Natural killer cell (primary cell): ENCODE data around the gene RXFP3. TPM values are rescaled to one million over a fixed set of nuclear protein-coding genes. Genes with fewer than 3 reads are reported as not detected.

Experiments
- ATAC-seq, 3 donors: fragments of 150-1000 bp in 2 of 3; fragments of 200-7000 bp in 1 of 3; cut with Tn5 transposase; 1 replicate in 1 of 3; 2 replicates in 2 of 3; pipeline ENCODE4 v1.10.0; 2021; ENCODE audit warnings: mild to moderate bottlenecking in 2 of 3, moderate library complexity in 2 of 3
- DNase-seq, 2 donors: peaks; one replicate each; pipeline versions ENCODE4 v3.0.0 to v3.0.0-alpha.2; 2013 to 2021; ENCODE audit warnings: mixed read lengths in 1 of 2
- H3K27ac ChIP-seq: one replicate; pipeline ENCODE4 v1.5.1; 2013; ENCODE audit warnings: mild to moderate bottlenecking, low read length
- H3K27me3 ChIP-seq: one replicate; pipeline ENCODE4 v1.6.1; 2013; ENCODE audit warnings: low read length; ENCODE audit not compliant: control insufficient read depth, insufficient read depth
- H3K36me3 ChIP-seq: one replicate; pipeline ENCODE4 v1.6.1; 2013; ENCODE audit warnings: low read length; ENCODE audit not compliant: control insufficient read depth, insufficient read depth
- H3K4me1 ChIP-seq: one replicate; pipeline ENCODE4 v1.6.1; 2013; ENCODE audit warnings: low read length; ENCODE audit not compliant: control insufficient read depth, insufficient read depth
- H3K4me3 ChIP-seq: one replicate; pipeline ENCODE4 v1.5.1; 2013; ENCODE audit warnings: low read length
- H3K9me3 ChIP-seq: one replicate; pipeline ENCODE4 v1.6.1; 2013; ENCODE audit warnings: low read length; ENCODE audit not compliant: control insufficient read depth, insufficient read depth
- H3K27ac Mint-ChIP-seq, 2 donors: one replicate each; pipeline ENCODE4 v1.8.0; 2022; ENCODE audit warnings: mild to moderate bottlenecking in 2 of 2, mixed read lengths in 2 of 2, moderate library complexity in 1 of 2
- H3K27me3 Mint-ChIP-seq, 2 donors: one replicate each; pipeline ENCODE4 v1.8.0; 2022; ENCODE audit warnings: low read depth in 2 of 2, mixed read lengths in 2 of 2
- H3K36me3 Mint-ChIP-seq: one replicate; pipeline ENCODE4 v1.8.0; 2022; ENCODE audit warnings: mixed read lengths
- H3K4me1 Mint-ChIP-seq, 2 donors: one replicate each; pipeline ENCODE4 v1.8.0; 2022; ENCODE audit warnings: mixed read lengths in 2 of 2
- H3K4me3 Mint-ChIP-seq: one replicate; pipeline ENCODE4 v1.8.0; 2022; ENCODE audit warnings: mild to moderate bottlenecking, moderate library complexity, mixed read lengths
- H3K9me3 Mint-ChIP-seq, 2 donors: one replicate each; pipeline ENCODE4 v1.8.0; 2022; ENCODE audit warnings: mixed read lengths in 2 of 2
- WGBS: methylation state at CpG from one replicate; pipeline ENCODE4 v1.1.7; 2013; ENCODE audit warnings: missing lambda C conversion rate; ENCODE audit not compliant: insufficient coverage; 5-methylcytosine and 5-hydroxymethylcytosine counted together
- intact Hi-C: fragments of 100-400 bp; cut with micrococcal nuclease; formaldehyde crosslinking; loops from one replicate; pipeline ENCODE4 v1.14.2; 2022
- total RNA-seq, 4 donors: library from RNA; stranded (reverse); fragments of 120-200 nt in 1 of 4; gene quantifications; one replicate each; pipeline versions ENCODE4 v1.2.3 to v1.2.4, GENCODE V29; 2013 to 2022
- TF ChIP-seq, protein P1 (sequence below): fragments of 200-600 bp; IDR thresholded peaks from one replicate; pipeline ENCODE4 v1.8.0; 2022; ENCODE audit warnings: antibody characterized with exemption

RXFP3 gene
- total RNA-seq, 3 donors from 2014 or later (not counting 1 experiment from before 2014, with no cell fraction given), result not detected

DNA sequence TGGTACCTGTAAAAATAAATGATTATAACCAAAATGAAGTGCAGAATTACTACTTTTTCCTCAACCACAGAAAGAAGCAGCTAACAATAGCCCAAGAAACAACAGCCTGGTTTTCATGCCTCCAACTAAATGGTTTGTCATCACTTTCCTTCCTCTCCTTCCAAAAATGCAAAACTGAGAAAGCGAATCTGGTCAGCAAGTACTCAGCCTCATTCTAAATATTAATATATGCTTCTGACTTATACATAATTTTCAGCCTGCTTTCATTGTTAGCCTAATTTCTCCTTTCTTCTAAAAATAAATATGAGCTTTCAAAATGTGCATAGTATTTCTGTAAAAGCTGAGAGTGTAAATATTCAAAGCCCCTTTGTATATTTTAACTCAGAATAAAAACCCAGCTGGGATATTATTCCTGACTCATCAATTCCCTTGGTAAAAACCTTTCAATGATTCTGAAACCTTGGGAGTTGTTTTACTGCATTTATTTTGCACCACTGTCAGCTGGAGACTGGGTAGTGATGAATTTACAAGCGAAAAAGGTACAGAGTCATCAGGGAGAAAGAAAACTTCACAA, 21.5 kb downstream of the RXFP3 start:
- Mint-ChIP-seq H3K36me3 (peaks cover 7% of the 10 kb centered on the region), H3K4me1 (no peaks in the 10 kb centered on the region), H3K9me3 (peaks cover 0 to 2% of the 10 kb centered on the region in 2 donors), H3K27me3 (peaks cover 12 to 48% of the 10 kb centered on the region in 2 donors), H3K4me3 (no peak overlapping the region), H3K27ac (no peak overlapping the region)
- DNase-seq (no peak), ATAC-seq (no peak)
- TF ChIP-seq, protein P1, sequence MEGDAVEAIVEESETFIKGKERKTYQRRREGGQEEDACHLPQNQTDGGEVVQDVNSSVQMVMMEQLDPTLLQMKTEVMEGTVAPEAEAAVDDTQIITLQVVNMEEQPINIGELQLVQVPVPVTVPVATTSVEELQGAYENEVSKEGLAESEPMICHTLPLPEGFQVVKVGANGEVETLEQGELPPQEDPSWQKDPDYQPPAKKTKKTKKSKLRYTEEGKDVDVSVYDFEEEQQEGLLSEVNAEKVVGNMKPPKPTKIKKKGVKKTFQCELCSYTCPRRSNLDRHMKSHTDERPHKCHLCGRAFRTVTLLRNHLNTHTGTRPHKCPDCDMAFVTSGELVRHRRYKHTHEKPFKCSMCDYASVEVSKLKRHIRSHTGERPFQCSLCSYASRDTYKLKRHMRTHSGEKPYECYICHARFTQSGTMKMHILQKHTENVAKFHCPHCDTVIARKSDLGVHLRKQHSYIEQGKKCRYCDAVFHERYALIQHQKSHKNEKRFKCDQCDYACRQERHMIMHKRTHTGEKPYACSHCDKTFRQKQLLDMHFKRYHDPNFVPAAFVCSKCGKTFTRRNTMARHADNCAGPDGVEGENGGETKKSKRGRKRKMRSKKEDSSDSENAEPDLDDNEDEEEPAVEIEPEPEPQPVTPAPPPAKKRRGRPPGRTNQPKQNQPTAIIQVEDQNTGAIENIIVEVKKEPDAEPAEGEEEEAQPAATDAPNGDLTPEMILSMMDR, result no peak
- Histone ChIP-seq H3K27ac (no peak overlapping the region), H3K9me3 (no peaks in the 10 kb centered on the region), H3K4me3 (no peak overlapping the region), H3K27me3 (no peaks in the 10 kb centered on the region), H3K4me1 (no peaks in the 10 kb centered on the region), H3K36me3 (no peaks in the 10 kb centered on the region)
- WGBS, result 86% methylated on average over 1 of the region's 2 CpGs
- intact Hi-C loops, result no loop called here

DNA sequence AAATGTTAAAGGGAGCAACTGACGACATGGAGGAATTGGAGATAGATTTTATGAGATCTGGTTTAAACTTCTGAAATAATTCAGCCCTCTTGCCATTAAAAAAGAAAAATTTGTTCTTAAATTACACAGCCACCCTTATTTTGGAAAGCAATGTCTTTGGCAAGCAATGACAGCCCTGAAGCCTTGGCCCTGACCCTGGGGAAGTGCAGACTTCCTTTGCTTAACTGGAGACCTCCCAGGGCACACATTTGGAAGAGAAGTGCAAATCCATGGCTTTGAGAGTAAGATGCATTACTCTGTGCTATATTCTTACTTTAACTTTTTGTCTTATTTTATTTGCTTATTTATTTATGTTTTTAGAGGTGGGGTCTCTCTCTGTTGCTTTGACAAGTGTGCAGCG, 22.0 kb downstream of the RXFP3 start:
- H3K27me3 ChIP-seq, result no peaks in the 10 kb centered on the region
- H3K4me3 ChIP-seq, result no peak overlapping the region
- ATAC-seq (no peak), DNase-seq (no peak)
- Mint-ChIP-seq H3K27ac (no peak overlapping the region), H3K4me3 (no peak overlapping the region), H3K9me3 (peaks cover 0 to 2% of the 10 kb centered on the region in 2 donors), H3K27me3 (peaks cover 12 to 48% of the 10 kb centered on the region in 2 donors), H3K36me3 (peaks cover 7% of the 10 kb centered on the region), H3K4me1 (no peaks in the 10 kb centered on the region)
- no peaks in the 10 kb centered on the region for H3K36me3 ChIP-seq
- H3K27ac ChIP-seq, result no peak overlapping the region
- no peaks in the 10 kb centered on the region for H3K9me3 ChIP-seq
- 91% methylated on average over 1 of the region's 2 CpGs for WGBS
- TF ChIP-seq, protein P1, result no peak
- H3K4me1 ChIP-seq, result no peaks in the 10 kb centered on the region
- intact Hi-C loops, result no loop called here

- H3K9me3 Mint-ChIP-seq, result no peaks in the 10 kb centered on the region
- no CpG with 5 or more reads among the region's 2 CpGs for WGBS
- TF ChIP-seq, protein P1, result no peak
These were observed 28.0 kb downstream of the RXFP3 start for GRCh38 chr5:33964132-33964700.

GRCh38 chr5:33966805-33967204, 30.6 kb downstream of the RXFP3 start:
- Histone ChIP-seq H3K27me3 (no peaks in the 10 kb centered on the region), H3K9me3 (no peaks in the 10 kb centered on the region), H3K4me3 (no peak overlapping the region), H3K4me1 (no peaks in the 10 kb centered on the region), H3K27ac (no peak overlapping the region), H3K36me3 (no peaks in the 10 kb centered on the region)
- Mint-ChIP-seq H3K36me3 (no peaks in the 10 kb centered on the region), H3K27me3 (peaks cover 0 to 2% of the 10 kb centered on the region in 2 donors), H3K27ac (no peak overlapping the region), H3K9me3 (no peaks in the 10 kb centered on the region), H3K4me3 (no peak overlapping the region), H3K4me1 (peaks cover 4 to 6% of the 10 kb centered on the region in 2 donors)
- DNase-seq, result no peak
- TF ChIP-seq, protein P1, result no peak
- intact Hi-C loops, result no loop called here
- 94% methylated on average over 2 of the region's 2 CpGs for WGBS
- ATAC-seq, result no peak

More at GRCh38 chr5:33964132-33964700, 28.0 kb downstream of the RXFP3 start:
- H3K27ac Mint-ChIP-seq, result no peak overlapping the region
- DNase-seq (no peak), ATAC-seq (no peak)
- intact Hi-C loops, result no loop called here
- H3K36me3 ChIP-seq, result no peaks in the 10 kb centered on the region
- H3K27me3 Mint-ChIP-seq, result peaks cover 4 to 7% of the 10 kb centered on the region in 2 donors
- no peaks in the 10 kb centered on the region for H3K27me3 ChIP-seq
- H3K36me3 Mint-ChIP-seq, result no peaks in the 10 kb centered on the region
- H3K9me3 ChIP-seq, result no peaks in the 10 kb centered on the region
- peaks cover 4 to 6% of the 10 kb centered on the region in 2 donors for H3K4me1 Mint-ChIP-seq
- no peak overlapping the region for H3K4me3 ChIP-seq
- no peaks in the 10 kb centered on the region for H3K4me1 ChIP-seq
- no peak overlapping the region for H3K27ac ChIP-seq
- no peak overlapping the region for H3K4me3 Mint-ChIP-seq
